ENCODE data around the gene DIP2A. TPM values are rescaled to one million over a fixed set of nuclear protein-coding genes. Genes with fewer than 3 reads are reported as not detected.
"Not testable (repeated sequence)": the region's sequence is repeated elsewhere in the genome, so short reads cannot be mapped to it uniquely, and the experiment has no call there.

Gene DIP2A
- polyA plus RNA-seq, 3 donors = 24.7 to 25.8 (median 25.3) TPM

DNA sequence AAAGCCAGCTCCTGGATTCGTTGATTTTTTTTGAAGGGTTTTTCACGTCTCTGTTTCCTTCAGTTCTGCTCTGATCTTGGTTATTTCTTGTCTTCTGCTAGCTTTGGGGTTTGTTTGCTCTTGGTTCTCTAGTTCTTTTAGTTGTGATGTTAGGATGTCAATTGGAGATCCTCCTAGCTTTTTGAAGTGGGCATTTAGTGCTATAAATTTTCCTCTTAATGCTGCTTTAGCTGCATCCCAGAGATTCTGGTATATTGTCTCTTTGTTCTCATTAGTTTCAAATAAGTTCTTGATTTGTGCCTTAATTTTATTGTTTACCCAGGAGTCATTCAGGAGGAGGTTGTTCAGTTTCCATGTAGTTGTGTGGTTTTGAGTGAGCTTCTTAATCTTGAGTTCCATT lies 120.7 kb downstream of the DIP2A start:
- DNase-seq (ENCODE audit: low read depth in 3 of 3, low spot score in 2 of 3) = not testable (repeated sequence)

DNA sequence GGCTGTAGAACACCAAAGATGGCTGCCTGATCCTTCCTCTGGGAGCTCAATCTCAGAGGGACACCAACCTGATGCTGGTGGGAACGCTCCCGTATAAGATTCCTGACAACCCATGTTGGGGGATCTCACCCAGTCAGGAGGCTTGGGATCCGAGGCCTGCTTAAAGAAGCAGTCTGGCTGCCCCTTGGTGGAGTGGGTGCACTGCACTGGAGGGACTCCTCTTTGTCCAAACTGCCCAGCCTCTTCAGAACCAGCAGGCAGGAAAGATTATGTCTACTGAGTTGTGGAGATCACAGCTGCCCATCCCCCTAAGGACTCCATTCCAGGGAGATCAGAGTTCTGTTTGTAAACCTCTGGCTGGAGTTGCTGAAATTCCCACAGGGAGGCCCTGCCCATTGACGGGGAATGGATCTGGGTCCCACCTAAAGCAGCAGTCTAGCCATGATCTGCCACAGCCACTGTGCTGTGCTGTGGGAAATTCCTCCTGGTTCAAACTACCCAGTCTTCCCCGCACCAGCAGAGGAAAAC lies 123.2 kb downstream of the DIP2A start:
- DNase-seq (ENCODE audit: low read depth in 3 of 3, low spot score in 2 of 3) = no peak

DNA sequence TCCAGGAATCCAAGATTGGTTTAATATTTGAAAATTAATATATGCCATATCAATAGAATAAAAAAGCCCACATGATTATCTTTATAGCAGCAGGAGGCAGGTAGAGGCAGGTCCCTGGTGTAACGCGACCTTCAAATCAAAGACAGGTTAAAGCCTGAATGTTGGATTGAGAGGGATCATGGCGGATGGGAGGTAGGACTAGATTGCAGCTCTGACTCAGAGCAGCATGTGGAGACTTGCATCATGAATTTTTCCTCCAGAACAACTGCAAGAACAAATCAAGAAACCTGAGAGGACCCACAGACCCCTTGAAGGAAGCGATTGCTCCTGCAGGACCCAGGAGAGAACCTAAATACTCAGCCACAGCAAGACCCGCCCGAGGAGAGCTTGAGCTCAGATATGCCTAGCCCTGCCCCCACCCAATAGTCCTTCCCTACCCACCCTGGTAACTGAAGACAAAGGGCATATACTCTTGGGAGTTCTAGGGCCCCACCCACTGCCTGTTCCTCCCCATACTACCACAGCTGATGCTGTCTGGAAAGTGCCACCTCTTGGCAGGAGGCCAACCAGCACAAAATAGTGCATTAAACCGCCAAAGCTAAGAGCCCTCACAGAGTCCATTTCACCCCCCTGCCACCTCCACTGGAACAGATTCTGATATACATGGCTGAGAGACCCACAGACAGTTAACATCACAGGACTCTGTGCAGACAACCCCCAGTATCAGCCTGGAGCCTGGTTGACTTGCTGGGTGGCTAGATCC lies 126.7 kb downstream of the DIP2A start:
- DNase-seq (ENCODE audit: low read depth in 3 of 3, low spot score in 2 of 3) = no peak

DNA sequence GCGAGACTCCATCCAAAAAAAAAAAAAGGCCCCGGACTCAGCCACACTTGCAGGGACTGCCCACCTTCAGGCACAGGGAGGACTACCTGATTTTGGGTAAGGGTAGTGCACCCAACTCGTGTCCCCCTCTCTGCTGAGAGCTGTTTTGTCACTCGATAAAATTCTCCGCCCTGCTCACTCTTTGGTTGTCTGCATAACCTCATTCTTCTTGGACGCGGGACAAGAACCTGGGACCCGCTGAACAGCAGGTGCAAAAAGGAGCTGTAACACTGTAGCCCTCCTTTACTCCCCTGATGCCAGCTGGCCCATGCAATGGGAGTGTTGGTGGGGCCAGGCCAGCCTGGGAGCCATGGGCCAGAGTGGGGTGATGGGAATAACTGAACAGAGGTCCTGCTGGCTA lies 135.6 kb downstream of the DIP2A start:
- DNase-seq (ENCODE audit: low read depth in 3 of 3, low spot score in 2 of 3) = no peak

DNA sequence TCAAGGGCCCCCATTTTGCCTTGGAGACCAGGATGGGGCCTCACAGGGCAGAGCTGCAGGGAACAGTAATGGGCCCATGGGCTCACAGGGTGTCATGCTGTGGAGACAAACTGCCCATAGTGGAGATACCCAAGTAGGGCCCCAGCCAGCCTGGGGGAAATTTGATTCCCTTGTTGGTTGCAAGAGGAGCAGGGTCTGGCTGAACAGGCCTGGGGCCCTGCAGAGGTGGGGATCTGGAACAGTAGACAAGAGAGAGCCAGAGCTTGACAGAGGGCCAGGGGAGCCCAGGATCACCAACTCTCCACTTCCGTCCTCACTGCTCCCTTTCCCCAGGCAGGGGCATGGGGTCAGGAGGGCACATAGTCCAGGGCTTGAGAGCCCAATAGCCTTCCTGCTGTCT lies 137.5 kb downstream of the DIP2A start:
- no peak for DNase-seq (ENCODE audit: low read depth in 3 of 3, low spot score in 2 of 3)

DNA sequence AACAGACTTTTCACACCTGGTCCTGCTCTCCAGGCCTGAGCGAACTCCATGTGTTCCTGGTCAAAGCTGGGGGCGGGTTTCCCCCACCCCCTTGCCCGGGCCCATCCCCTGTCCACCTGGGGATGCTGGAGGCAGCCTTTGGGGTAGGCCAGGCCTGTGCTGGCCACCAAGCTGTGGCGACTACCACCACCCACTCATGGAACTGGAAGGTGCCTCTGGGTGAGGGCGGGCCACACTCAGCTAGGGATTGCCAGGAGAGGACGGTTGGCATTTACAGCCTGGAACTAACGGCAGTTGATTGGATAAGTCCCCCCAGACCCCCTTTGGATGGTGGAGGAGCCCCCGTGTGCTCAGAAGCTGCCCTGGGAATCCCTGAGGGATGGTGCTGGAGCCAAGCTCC lies 138.3 kb downstream of the DIP2A start:
- DNase-seq (ENCODE audit: low read depth in 3 of 3, low spot score in 2 of 3) = no peak

DNA sequence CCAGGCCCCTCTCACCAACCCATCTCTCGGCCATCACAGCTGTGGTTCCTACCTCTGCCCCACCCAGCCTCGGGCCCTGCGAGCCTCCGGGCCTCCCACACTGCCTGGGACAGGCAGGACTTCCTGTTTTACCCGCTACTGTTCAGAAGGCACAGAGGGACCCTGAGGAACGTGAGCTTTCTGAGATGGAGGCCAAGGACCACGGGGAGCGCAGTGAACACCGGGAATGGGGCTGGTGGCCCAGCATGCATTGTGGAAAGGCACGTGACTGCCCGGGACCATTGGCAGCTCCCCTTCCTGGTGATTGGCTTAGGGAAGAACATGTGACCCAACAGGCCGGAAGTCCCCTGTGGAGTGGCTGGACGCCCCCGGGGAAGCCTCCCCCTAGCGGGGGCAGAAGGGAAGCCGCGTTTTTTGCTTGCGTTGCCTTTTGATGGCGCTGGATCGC lies 139.2 kb downstream of the DIP2A start:
- DNase-seq (ENCODE audit: low read depth in 3 of 3, low spot score in 2 of 3) = no peak

DNA sequence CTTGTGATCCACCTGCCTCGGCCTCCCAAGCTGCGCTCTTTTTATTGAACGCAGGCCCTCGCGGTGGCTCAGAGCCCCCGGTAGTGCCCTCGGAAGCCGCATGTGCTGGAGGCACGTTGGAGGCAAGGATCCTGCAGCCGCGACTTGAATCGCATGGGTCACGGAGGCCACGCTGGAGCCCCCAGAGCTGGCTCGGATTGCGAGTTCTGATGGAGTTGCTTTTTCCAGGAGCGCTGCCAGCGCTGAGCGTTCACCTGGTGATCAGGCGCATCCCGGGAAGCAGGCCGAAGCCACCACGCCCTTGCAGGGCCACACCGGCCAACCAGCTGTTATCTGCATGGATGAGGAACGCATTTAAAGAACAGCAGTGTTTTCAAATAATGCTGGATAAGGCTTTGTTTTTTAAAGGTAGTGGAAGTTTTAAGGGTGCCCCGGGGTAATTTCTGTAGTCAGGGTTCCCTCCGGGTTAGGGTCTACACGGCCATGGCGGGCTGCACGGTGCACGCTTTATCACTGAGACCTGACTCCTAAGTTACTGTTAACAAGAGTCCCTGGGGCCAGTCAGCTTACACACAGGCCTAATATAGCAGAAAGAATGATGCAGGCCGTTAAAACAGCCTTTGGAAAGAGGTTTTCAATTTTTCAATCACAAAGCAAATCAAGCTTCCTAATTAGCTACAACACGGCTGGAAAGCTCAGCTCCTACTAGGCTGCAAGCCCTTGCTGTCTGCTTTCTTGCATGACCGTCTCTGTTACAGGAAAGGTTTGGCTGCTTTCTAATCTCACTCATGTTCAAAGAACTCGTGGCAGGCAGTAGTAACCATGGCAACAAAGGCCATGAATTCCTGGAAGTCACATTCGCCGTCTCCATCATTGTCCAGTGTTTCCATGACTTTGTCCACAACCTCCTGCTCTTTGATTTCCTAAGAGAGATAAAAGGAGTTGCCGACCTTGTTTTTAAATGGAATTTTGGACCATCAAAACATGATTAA lies 140.2 kb downstream of the DIP2A start:
- DNase-seq (ENCODE audit: low read depth in 3 of 3, low spot score in 2 of 3) = peak; percentile 34 to 55 (median 43)

DNA sequence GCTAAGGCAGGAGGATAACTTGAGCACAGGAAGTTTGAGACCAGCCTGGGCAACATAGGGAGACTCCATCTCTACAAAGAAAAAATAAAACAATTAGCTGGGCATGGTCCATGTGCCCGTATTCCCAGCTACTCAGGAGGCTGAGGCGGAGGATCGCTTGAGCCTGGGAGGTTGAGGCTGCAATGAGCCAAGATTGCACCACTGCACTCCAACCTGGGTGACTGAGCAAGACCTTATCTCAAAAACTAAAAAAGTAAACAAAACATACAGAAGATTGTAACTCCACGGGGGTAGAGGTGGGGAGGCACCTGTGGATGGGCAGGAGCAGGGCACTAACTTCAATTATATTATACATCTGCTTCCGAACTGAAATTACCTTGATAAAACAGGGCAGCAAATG lies 141.6 kb downstream of the DIP2A start:
- no peak for DNase-seq (ENCODE audit: low read depth in 3 of 3, low spot score in 2 of 3)

DNA sequence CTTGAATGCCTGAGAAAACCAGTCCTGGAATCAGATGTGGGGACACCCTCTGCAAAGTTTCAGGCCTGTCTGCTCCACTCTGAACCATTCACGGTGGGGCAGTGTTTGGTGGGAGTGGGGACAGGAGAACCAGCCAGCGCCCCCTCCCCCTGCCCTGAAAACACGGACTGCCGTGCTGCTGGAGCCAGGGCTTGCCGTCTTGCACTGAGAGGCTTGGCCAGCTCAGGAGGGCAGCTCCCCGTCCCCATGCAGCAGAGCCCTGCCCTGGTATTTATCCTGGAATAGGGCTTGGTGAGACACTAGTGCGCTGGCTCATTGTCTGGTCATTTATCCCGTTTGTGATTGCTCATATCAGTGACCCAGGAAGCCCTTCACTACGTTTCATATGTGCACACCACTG lies 142.3 kb downstream of the DIP2A start:
- no peak for DNase-seq (ENCODE audit: low read depth in 3 of 3, low spot score in 2 of 3)

DNA sequence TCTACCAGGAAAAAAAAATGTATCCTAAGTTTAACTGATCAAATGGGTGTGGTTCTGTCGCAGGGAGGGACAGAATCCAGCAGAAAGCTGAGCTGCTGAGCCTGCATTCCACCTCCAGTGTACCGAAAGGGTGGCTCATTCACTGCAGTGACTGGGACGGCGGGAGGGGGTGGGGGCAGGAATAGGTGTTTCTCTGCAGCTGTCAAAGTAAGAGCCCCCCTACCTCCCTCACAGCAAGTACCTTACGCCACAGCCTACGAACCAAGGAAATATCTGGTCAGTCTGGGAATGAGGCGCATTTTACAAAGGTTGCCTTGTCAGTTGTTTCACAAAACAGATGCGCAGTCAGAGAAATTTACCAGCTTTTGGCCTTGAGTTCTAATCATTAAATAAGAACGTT lies 144.5 kb downstream of the DIP2A start:
- DNase-seq (ENCODE audit: low read depth in 3 of 3, low spot score in 2 of 3) = no peak

DNA sequence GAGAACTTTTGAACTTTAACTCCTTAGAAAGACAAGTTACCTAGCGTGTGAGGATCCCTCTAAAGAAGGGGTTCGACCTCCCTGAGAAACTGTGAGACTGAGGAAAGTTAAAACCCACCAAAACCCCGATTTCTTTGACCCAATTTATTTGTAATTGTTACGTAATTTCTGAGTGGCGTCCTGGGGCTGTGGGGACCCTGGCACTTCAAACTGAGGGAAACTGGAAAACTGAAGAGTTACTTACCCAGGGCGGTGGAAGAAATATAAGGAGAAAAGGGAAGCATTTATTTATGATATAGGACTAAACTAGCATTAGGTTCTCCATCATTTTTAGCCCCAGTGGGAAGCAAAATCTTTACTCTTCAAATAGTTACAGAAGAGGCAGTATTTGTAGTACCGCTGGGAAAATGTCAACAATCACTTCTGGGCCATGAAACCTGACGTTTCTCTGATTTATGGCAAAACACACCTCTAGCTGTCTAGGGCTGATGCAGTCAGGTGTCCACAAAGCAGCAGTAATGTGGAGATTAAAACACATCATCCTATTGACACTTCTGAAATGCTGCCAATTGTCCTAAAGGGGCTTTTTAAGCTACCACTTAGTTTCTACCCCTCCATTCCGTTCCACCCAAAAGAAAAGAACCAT lies 145.8 kb downstream of the DIP2A start:
- no peak for DNase-seq (ENCODE audit: low read depth in 3 of 3, low spot score in 2 of 3)

DNA sequence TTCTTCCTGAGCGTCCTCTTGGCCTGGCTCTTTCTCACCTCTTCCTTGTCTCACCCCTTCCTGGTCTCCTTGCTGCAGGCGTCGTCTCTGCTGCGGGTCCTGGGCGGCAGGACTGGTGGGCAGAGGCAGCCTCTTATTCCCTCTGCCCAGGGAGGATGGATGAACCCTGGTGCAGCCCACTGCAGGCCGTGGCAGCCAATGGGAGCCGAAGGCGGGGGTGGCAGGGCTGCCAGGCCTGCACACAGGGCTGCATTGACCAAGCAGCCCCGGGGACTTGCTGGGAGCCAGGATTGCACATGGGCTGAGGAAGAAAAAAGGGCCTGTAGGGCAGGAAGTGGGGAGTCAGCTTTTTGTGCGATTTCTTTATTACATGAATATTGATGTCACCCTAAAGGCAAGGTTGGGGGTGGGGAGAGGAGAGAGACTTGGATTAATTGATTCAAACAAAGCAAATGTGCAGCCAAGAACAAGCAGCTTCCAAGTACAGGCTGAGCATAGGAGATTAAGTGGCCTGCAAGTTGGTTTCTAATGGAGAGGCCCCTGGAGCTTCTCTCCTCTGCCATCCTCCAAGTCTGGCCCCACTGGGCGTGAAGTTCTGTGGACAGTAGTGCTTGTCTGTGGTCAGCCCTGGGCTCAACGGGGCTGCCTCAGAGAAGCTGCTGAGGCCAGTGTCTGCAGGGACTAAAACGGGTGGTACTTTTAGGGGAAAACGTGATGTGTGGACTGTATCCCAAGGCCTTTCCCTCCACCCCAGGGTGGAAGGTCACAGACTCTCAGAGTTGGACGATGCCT lies 146.5 kb downstream of the DIP2A start, which contains the start of gene S100B:
Gene S100B (minus strand): TSS at position 108 of the 792 bp plus-strand sequence. CDS start 2,667 bp downstream, outside the sequence.
- no peak for DNase-seq (ENCODE audit: low read depth in 3 of 3, low spot score in 2 of 3)

DNA sequence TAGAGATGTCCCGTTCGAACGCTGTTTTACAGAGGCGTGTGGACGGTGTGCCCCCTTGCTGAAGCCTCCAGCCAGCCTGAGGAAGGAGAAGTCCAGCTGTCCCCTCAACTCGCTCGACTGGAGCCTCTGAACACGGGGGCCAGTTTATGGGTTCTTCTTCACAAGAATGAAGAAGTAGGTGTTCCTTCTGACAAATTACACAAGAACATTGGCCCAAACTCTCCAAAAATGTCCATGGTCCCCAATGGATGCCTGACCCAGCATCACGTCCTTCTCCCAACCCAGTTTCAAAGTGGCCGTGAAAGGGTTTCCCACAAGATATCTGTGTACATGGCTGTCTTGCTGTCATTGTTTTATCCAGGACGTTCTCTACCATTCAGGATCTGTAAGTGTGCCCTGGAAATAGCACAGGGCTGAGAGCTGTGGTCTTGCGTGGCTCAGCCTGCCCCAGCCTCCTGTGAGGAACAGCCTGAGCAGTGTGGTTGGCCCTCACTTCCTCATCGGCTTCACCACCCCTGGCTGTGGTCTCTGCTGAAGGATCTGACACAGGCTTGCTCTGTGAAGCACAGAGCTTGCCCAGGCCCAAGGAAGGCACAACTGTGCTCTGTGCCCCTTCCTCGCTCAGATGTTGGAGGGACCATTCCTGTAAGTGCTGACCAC lies 147.2 kb downstream of the DIP2A start:
- no peak for DNase-seq (ENCODE audit: low read depth in 3 of 3, low spot score in 2 of 3)

DNA sequence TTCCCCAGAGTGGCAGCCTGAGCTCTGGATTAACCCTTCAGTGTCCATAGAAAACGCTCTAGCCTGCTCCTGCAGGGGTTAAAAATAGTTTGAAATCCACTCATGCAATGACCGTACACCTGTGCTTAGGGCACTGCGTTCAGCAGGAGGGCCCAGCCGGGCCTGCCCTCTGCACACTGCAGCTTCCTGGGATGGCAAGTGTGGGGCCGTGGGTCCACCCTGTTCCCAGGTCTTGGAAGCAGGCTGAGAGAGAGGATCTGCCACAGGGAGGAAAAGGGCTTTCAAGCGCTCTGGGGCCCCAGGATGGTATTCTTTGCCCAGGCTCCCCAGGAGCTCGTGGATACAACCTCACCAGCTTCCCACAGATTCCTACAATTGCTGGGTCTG lies 147.7 kb downstream of the DIP2A start:
- DNase-seq (ENCODE audit: low read depth in 3 of 3, low spot score in 2 of 3) = no peak

DNA sequence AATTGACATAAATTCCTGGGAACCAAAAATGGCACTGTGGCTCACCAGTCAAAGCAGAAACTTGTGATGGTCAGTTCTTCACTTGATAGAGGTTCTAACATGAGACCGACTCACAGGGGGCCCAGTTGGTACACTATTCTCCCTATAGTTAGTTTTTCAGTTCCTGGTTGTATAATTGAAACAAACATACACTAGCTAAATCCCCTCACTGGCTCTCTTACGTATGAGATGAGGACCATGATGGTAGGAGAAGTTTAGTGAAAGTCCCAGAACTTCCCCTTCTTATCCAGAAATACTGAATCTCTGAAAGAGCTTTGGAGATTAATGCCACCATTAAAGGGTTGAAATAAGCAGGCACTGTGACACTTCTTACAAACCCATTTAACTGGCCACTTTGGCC lies 148.9 kb downstream of the DIP2A start:
- DNase-seq (ENCODE audit: low read depth in 3 of 3, low spot score in 2 of 3) = no peak

DNA sequence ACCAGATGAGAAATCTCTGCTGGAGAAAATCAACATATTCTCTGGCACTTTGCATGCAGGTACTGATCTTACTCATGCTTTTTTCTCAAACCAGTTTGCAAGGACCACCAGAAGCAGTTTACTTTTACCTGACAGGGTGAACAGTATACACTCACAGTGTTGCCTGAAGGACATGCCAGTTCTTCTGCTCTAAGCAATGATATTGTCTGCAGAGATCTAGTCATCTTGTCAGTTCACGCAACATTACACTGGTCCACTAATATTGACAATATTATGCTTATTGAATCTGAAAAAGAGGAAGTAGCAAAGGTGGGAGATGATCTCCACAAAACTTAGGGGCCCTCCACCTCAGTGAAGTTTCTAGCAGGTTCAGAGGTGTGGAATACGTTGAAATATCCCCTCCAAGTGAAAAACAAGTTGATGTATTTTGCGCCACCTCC lies 150.0 kb downstream of the DIP2A start:
- DNase-seq (ENCODE audit: low read depth in 3 of 3, low spot score in 2 of 3) = no peak

DNA sequence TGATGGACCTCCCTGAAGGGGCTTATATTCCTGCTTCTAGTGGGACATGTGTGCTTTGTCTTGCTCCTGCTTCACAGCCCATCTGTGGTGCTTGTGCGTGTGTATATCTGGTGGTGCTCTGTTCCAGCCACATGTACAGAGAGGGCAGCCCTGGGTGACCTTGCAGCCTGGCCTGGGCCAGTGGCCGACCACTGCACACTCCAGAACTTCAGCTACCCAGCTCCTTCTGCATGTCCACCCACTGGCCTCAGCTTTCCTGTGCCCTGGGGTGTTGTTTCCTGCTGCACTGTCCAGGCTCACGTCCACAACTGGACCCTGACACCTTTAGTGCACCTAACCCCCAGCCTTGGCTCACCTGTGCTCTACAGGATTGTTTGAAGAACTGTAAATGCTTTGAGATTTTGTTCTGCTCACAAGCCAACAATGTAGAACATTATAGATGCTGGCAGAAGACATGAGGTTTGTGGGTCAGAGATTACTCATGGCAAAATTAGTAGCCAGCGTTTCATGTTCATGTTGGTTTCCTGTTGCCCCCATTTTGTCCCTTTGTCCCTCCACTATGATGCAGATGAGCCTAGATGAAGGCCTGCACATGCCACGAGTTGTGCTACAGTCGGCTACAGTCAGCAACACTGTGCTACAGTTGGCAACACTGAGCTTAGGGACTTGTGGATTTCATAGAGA lies 151.5 kb downstream of the DIP2A start:
- DNase-seq (ENCODE audit: low read depth in 3 of 3, low spot score in 2 of 3) = no peak

DNA sequence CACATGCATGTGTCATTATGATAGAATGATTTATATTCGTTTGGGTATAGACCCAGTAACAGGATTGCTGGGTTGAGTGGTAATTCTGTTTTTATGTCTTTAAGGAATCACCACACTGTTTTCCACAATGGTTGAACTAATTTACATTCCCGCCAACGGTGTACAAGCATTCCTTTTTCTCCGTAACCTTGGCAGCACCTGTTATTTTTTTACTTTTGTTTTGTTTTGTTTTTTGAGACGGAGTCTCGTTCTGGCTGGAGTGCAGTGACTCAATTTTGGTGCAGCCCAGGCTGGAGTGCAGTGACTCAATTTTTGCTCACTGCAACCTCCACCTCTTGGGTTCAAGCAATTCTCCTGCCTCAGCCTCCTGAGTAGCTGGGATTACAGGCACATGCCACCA lies 154.7 kb downstream of the DIP2A start:
- DNase-seq (ENCODE audit: low read depth in 3 of 3, low spot score in 2 of 3) = no peak
